HG03565 (cell line): ENCODE data around the gene SESN2.

Source experiments
- ATAC-seq: cut with Tn5 transposase; IDR thresholded peaks from one replicate; pipeline ENCODE4 v1.9.1; 2021; ENCODE audit warnings: mild to moderate bottlenecking, moderate library complexity; ENCODE audit not compliant: unreplicated experiment

SESN2 gene

GRCh38 chr1:28249013-28249865 lies 10.1 kb upstream of the SESN2 start:
- no peak for ATAC-seq

- no peak for ATAC-seq
Observed at GRCh38 chr1:28249866-28250295, 9.4 kb upstream of the SESN2 start.

GRCh38 chr1:28256197-28256827 lies 3.0 kb upstream of the SESN2 start:
- no peak for ATAC-seq

GRCh38 chr1:28257736-28258135 lies 1.6 kb upstream of the SESN2 start:
- no peak for ATAC-seq

- no peak for ATAC-seq
Observed at GRCh38 chr1:28258628-28259251, 578 bp upstream of the SESN2 start.

GRCh38 chr1:28259934-28260802 lies 850 bp downstream of the SESN2 start:
- ATAC-seq = no peak

- no peak for ATAC-seq
Observed at GRCh38 chr1:28260803-28261174, 1.5 kb downstream of the SESN2 start.

GRCh38 chr1:28264897-28265296 lies 5.6 kb downstream of the SESN2 start:
- ATAC-seq = no peak

GRCh38 chr1:28265577-28265976 lies 6.3 kb downstream of the SESN2 start:
- no peak for ATAC-seq

GRCh38 chr1:28266920-28267322 lies 7.6 kb downstream of the SESN2 start:
- no peak for ATAC-seq

- ATAC-seq = no peak
Observed at GRCh38 chr1:28267633-28268032, 8.3 kb downstream of the SESN2 start.

- no peak for ATAC-seq
Observed at GRCh38 chr1:28269529-28269928, 10.2 kb downstream of the SESN2 start.

GRCh38 chr1:28272215-28272852 lies 13.0 kb downstream of the SESN2 start:
- no peak for ATAC-seq

GRCh38 chr1:28273216-28273860 lies 14.0 kb downstream of the SESN2 start:
- ATAC-seq = no peak

GRCh38 chr1:28278763-28279162 lies 19.4 kb downstream of the SESN2 start:
- no peak for ATAC-seq

- no peak for ATAC-seq
Observed at GRCh38 chr1:28279721-28280120, 20.4 kb downstream of the SESN2 start.

- no peak for ATAC-seq
Observed at GRCh38 chr1:28280501-28280900, 21.2 kb downstream of the SESN2 start.

- no peak for ATAC-seq
Observed at GRCh38 chr1:28280977-28281381, 21.7 kb downstream of the SESN2 start.

GRCh38 chr1:28281608-28282425 lies 22.5 kb downstream of the SESN2 start:
- no peak for ATAC-seq
